ENCODE results near the gene BSPH1. TPM values are rescaled to one million over a fixed set of nuclear protein-coding genes. Genes with fewer than 3 reads are reported as not detected.

BSPH1 gene
- total and polyA plus RNA-seq, 2 experiments from 2014 or later = not detected

DNA sequence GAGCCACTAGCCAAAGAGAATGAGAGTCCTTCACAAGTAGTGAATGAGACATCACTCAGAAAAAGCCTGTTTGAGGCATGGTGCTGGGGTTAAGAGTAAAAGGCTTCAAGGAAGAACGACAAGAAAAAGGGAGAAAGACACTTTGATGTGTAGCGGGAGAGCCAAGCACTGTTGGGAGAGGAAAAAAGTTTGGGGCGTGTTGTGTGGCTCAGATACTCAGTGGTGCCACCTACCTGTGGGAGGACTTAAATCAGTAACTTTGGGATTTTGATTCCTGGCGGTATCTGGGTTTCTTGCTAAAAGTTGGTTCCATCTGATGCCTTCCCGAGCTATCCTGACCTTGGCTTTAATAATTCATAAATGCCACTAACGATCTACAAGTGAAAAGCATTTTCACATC lies 14.8 kb upstream of the BSPH1 start:
- no peaks in the 10 kb centered on the region for H3K4me1 ChIP-seq (ENCODE audit: insufficient read depth)
- TF ChIP-seq CTCF (IDR thresholded peaks at IDR 0.05; ENCODE audit: poor library complexity) (no peak), EZH2phosphoT487 (IDR thresholded peaks at IDR 0.05; ENCODE audit: low read depth, severe bottlenecking, unreplicated experiment) (no peak), EZH2 (IDR thresholded peaks at IDR 0.05; ENCODE audit: borderline replicate concordance) (no peak)
- no peak overlapping the region for H3K27ac ChIP-seq
- no peaks in the 10 kb centered on the region for H3K27me3 ChIP-seq
- H3K36me3 ChIP-seq (replicated peaks; ENCODE audit: insufficient read depth, low read depth) = no peaks in the 10 kb centered on the region
- WGBS (ENCODE audit: low lambda C conversion rate, missing lambda C conversion rate) = 83% methylated on average over 6 of the region's 6 CpGs
- H3K4me3 ChIP-seq = no peak overlapping the region
- no peak for DNase-seq (ENCODE audit: low spot score)
- H3K4me2 ChIP-seq = no peak overlapping the region
- no peaks in the 10 kb centered on the region for H3K9me3 ChIP-seq (ENCODE audit: low read depth)
- H4K20me1 ChIP-seq (ENCODE audit: insufficient read depth, poor library complexity, severe bottlenecking) = no peaks in the 10 kb centered on the region
- H3K9me2 ChIP-seq (replicated peaks; ENCODE audit: insufficient read depth) = no peaks in the 10 kb centered on the region
- no peak overlapping the region for H2AFZ ChIP-seq
- no peaks in the 10 kb centered on the region for H3K79me2 ChIP-seq

GRCh38 chr19:48004236-48004635 lies 12.3 kb upstream of the BSPH1 start:
- Histone ChIP-seq H3K27ac (no peak overlapping the region), H4K20me1 (ENCODE audit: insufficient read depth, poor library complexity, severe bottlenecking) (no peaks in the 10 kb centered on the region), H3K79me2 (no peaks in the 10 kb centered on the region), H3K9me2 (replicated peaks; ENCODE audit: insufficient read depth) (no peaks in the 10 kb centered on the region), H3K4me3 (no peak overlapping the region), H3K9me3 (ENCODE audit: low read depth) (no peaks in the 10 kb centered on the region), H3K27me3 (no peaks in the 10 kb centered on the region), H2AFZ (no peak overlapping the region), H3K4me2 (no peak overlapping the region), H3K4me1 (ENCODE audit: insufficient read depth) (no peaks in the 10 kb centered on the region), H3K36me3 (replicated peaks; ENCODE audit: insufficient read depth, low read depth) (no peaks in the 10 kb centered on the region)
- 82% methylated on average over 6 of the region's 6 CpGs for WGBS (ENCODE audit: low lambda C conversion rate, missing lambda C conversion rate)
- TF ChIP-seq EZH2phosphoT487 (IDR thresholded peaks at IDR 0.05; ENCODE audit: low read depth, severe bottlenecking, unreplicated experiment) (no peak), CTCF (IDR thresholded peaks at IDR 0.05; ENCODE audit: poor library complexity) (no peak), EZH2 (IDR thresholded peaks at IDR 0.05; ENCODE audit: borderline replicate concordance) (no peak)
- no peak for DNase-seq (ENCODE audit: low spot score)

DNA sequence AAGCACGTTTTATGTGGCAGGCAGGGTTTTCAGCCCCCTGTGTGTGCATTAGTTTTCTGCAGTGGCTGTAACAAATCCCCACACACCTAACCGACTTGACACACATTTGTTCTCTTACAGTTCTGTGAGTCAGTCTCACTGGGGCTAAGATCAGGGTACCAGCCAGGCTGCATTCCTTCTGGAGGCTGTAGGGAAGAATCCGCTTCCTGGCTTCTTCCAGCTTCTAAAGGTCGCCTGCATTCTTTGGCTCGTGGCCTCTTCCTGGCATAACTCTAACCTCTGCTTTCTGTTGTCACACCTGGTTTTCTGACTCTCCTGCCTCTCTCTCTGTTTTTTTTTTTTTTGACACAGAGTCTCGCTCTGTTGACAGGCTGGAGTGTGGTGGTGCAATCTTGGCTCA lies 8.9 kb upstream of the BSPH1 start:
- no peaks in the 10 kb centered on the region for H3K4me1 ChIP-seq (ENCODE audit: insufficient read depth)
- no peak overlapping the region for H3K4me3 ChIP-seq
- H3K27me3 ChIP-seq = no peaks in the 10 kb centered on the region
- H3K79me2 ChIP-seq = no peaks in the 10 kb centered on the region
- H2AFZ ChIP-seq = no peak overlapping the region
- DNase-seq (ENCODE audit: low spot score) = no peak
- TF ChIP-seq CTCF (IDR thresholded peaks at IDR 0.05; ENCODE audit: poor library complexity) = no peak
- TF ChIP-seq EZH2 (IDR thresholded peaks at IDR 0.05; ENCODE audit: borderline replicate concordance) = no peak
- no peak for TF ChIP-seq EZH2phosphoT487 (IDR thresholded peaks at IDR 0.05; ENCODE audit: low read depth, severe bottlenecking, unreplicated experiment)
- 75% methylated on average over 6 of the region's 6 CpGs for WGBS (ENCODE audit: low lambda C conversion rate, missing lambda C conversion rate)
- H4K20me1 ChIP-seq (ENCODE audit: insufficient read depth, poor library complexity, severe bottlenecking) = no peaks in the 10 kb centered on the region
- no peak overlapping the region for H3K27ac ChIP-seq
- no peaks in the 10 kb centered on the region for H3K36me3 ChIP-seq (replicated peaks; ENCODE audit: insufficient read depth, low read depth)
- H3K9me3 ChIP-seq (ENCODE audit: low read depth) = no peaks in the 10 kb centered on the region
- no peaks in the 10 kb centered on the region for H3K9me2 ChIP-seq (replicated peaks; ENCODE audit: insufficient read depth)
- no peak overlapping the region for H3K4me2 ChIP-seq

GRCh38 chr19:47998800-47999199 lies 6.8 kb upstream of the BSPH1 start:
- H3K4me2 ChIP-seq = no peak overlapping the region
- DNase-seq (ENCODE audit: low spot score) = no peak
- peaks cover 3% of the 10 kb centered on the region for H3K4me1 ChIP-seq (ENCODE audit: insufficient read depth)
- no peak for TF ChIP-seq CTCF (IDR thresholded peaks at IDR 0.05; ENCODE audit: poor library complexity)
- no peak for TF ChIP-seq EZH2phosphoT487 (IDR thresholded peaks at IDR 0.05; ENCODE audit: low read depth, severe bottlenecking, unreplicated experiment)
- no peak for TF ChIP-seq EZH2 (IDR thresholded peaks at IDR 0.05; ENCODE audit: borderline replicate concordance)
- no peaks in the 10 kb centered on the region for H3K9me2 ChIP-seq (replicated peaks; ENCODE audit: insufficient read depth)
- no peak overlapping the region for H2AFZ ChIP-seq
- no peaks in the 10 kb centered on the region for H3K9me3 ChIP-seq (ENCODE audit: low read depth)
- H3K4me3 ChIP-seq = no peak overlapping the region
- no peaks in the 10 kb centered on the region for H3K36me3 ChIP-seq (replicated peaks; ENCODE audit: insufficient read depth, low read depth)
- H3K27me3 ChIP-seq = no peaks in the 10 kb centered on the region
- H3K27ac ChIP-seq = no peak overlapping the region
- H3K79me2 ChIP-seq = no peaks in the 10 kb centered on the region
- 91% methylated on average over 6 of the region's 6 CpGs for WGBS (ENCODE audit: low lambda C conversion rate, missing lambda C conversion rate)
- no peaks in the 10 kb centered on the region for H4K20me1 ChIP-seq (ENCODE audit: insufficient read depth, poor library complexity, severe bottlenecking)
